Activated CD8-positive, alpha-beta T cell treated with anti-CD3 and anti-CD28 coated beads, Interleukin-2, amount 10 ng/mL, durations not matched to agents 7 days and 5 days (primary cell): Measurements from ENCODE around the gene LZIC. TPM values are rescaled to one million over a fixed set of nuclear protein-coding genes. Genes with fewer than 3 reads are reported as not detected.

Experiments used
- ATAC-seq: fragments of 150-1000 bp; cut with Tn5 transposase; one replicate; pipeline ENCODE4 v1.10.0; 2021; ENCODE audit warnings: moderate library complexity
- CTCF ChIA-PET: fragments of 350-600 bp; sonication (Branson Sonifier 250); formaldehyde crosslinking; loops from one replicate; lab custom pipeline; 2021; ENCODE audit warnings: antibody characterized with exemption; lab: Charles Lee
- POLR2A ChIA-PET: fragments of 350-600 bp; sonication (Branson Sonifier 250); formaldehyde crosslinking; loops from one replicate; lab custom pipeline; 2021; ENCODE audit warnings: antibody characterized with exemption; lab: Charles Lee
- DNase-seq: peaks from one replicate; pipeline ENCODE4 v3.0.0-alpha.2; 2020
- H3K27ac Mint-ChIP-seq: one replicate; pipeline ENCODE4 v1.8.0; 2021; ENCODE audit warnings: mild to moderate bottlenecking, mixed read lengths
- H3K27me3 Mint-ChIP-seq: one replicate; pipeline ENCODE4 v1.8.0; 2021; ENCODE audit warnings: low read depth, mixed read lengths
- H3K36me3 Mint-ChIP-seq: one replicate; pipeline ENCODE4 v1.8.0; 2021; ENCODE audit warnings: low read depth, mixed read lengths
- H3K4me1 Mint-ChIP-seq: one replicate; pipeline ENCODE4 v1.8.0; 2021; ENCODE audit warnings: low read depth, mixed read lengths
- H3K4me3 Mint-ChIP-seq: one replicate; pipeline ENCODE4 v1.8.0; 2021; ENCODE audit warnings: mild to moderate bottlenecking, mixed read lengths
- H3K9me3 Mint-ChIP-seq: one replicate; pipeline ENCODE4 v1.8.0; 2022; ENCODE audit warnings: mixed read lengths; ENCODE audit not compliant: insufficient read depth
- total RNA-seq, 2 experiments: library from RNA; stranded (reverse); gene quantifications; one replicate each; pipeline ENCODE4 v1.2.3, GENCODE V29; 2021

LZIC gene
- total RNA-seq, 2 experiments from 2014 or later = 34.7 to 36.3 TPM

GRCh38 chr1:9894115-9894514 lies 49.1 kb downstream of the LZIC start:
- Mint-ChIP-seq H3K36me3 (no peaks in the 10 kb centered on the region), H3K27me3 (no peaks in the 10 kb centered on the region), H3K9me3 (no peaks in the 10 kb centered on the region), H3K27ac (no peak overlapping the region), H3K4me1 (peaks cover 26% of the 10 kb centered on the region), H3K4me3 (no peak overlapping the region)
- DNase-seq (no peak), ATAC-seq (no peak)
- ChIA-PET POLR2A (no interaction called here), CTCF (interaction anchor here (0.8 to 2.0 kb wide), 7 partner anchors 10 to 110 kb away, joined by 3 to 7 read pairs (median 4); no protein-coding TSS in a partner anchor)

GRCh38 chr1:9892563-9893528 lies 50.3 kb downstream of the LZIC start:
- ChIA-PET CTCF (interaction anchor here (0.8 to 2.0 kb wide), 7 partner anchors 11 to 49 kb away, joined by 3 to 7 read pairs (median 3); no protein-coding TSS in a partner anchor), POLR2A (no interaction called here)
- no peaks in the 10 kb centered on the region for H3K9me3 Mint-ChIP-seq
- no peak overlapping the region for H3K27ac Mint-ChIP-seq
- DNase-seq (no peak), ATAC-seq (no peak)
- no peak overlapping the region for H3K4me3 Mint-ChIP-seq
- H3K36me3 Mint-ChIP-seq = no peaks in the 10 kb centered on the region
- no peaks in the 10 kb centered on the region for H3K27me3 Mint-ChIP-seq
- H3K4me1 Mint-ChIP-seq = peaks cover 26% of the 10 kb centered on the region

GRCh38 chr1:9891207-9891606 lies 52.0 kb downstream of the LZIC start:
- H3K27me3 Mint-ChIP-seq = no peaks in the 10 kb centered on the region
- no peaks in the 10 kb centered on the region for H3K9me3 Mint-ChIP-seq
- H3K27ac Mint-ChIP-seq = no peak overlapping the region
- DNase-seq (no peak), ATAC-seq (no peak)
- no peaks in the 10 kb centered on the region for H3K36me3 Mint-ChIP-seq
- peaks cover 26% of the 10 kb centered on the region for H3K4me1 Mint-ChIP-seq
- ChIA-PET CTCF (interaction anchor here (0.6 to 1.4 kb wide), 2 partner anchors 9 to 16 kb away, joined by 3 to 4 read pairs; no protein-coding TSS in a partner anchor), POLR2A (interaction anchor here (0.6 to 1.2 kb wide), 2 partner anchors 112 to 483 kb away, joined by 3 read pairs; no protein-coding TSS in a partner anchor)
- H3K4me3 Mint-ChIP-seq = no peak overlapping the region

GRCh38 chr1:9890224-9890731 lies 52.9 kb downstream of the LZIC start:
- DNase-seq (no peak), ATAC-seq (no peak)
- Mint-ChIP-seq H3K4me1 (peaks cover 26% of the 10 kb centered on the region), H3K9me3 (no peaks in the 10 kb centered on the region), H3K4me3 (no peak overlapping the region), H3K36me3 (no peaks in the 10 kb centered on the region), H3K27me3 (no peaks in the 10 kb centered on the region), H3K27ac (no peak overlapping the region)
- ChIA-PET CTCF (interaction anchor here (0.6 to 1.4 kb wide), 3 partner anchors 10 to 15 kb away, joined by 3 to 4 read pairs (median 4); no protein-coding TSS in a partner anchor), POLR2A (interaction anchor here (0.6 to 1.2 kb wide), 4 partner anchors 8 to 482 kb away, joined by 3 to 4 read pairs (median 3); no protein-coding TSS in a partner anchor)

GRCh38 chr1:9889411-9889810 lies 53.8 kb downstream of the LZIC start:
- ChIA-PET POLR2A (interaction anchor here (1.0 kb wide), 1 partner anchor 54 kb away, joined by 3 read pairs; the partner anchor contains the start of gene NMNAT1), CTCF (no interaction called here)

GRCh38 chr1:9888886-9889285 lies 54.3 kb downstream of the LZIC start:
- ATAC-seq (no peak), DNase-seq (no peak)
- H3K4me3 Mint-ChIP-seq = no peak overlapping the region
- no peaks in the 10 kb centered on the region for H3K36me3 Mint-ChIP-seq
- peaks cover 29% of the 10 kb centered on the region for H3K4me1 Mint-ChIP-seq
- ChIA-PET CTCF (no interaction called here), POLR2A (interaction anchor here (1.0 kb wide), 2 partner anchors 55 to 172 kb away, joined by 3 to 4 read pairs; partner anchors contain the start of gene NMNAT1)
- H3K9me3 Mint-ChIP-seq = no peaks in the 10 kb centered on the region
- H3K27me3 Mint-ChIP-seq = no peaks in the 10 kb centered on the region
- H3K27ac Mint-ChIP-seq = no peak overlapping the region

More at GRCh38 chr1:9889411-9889810, 53.8 kb downstream of the LZIC start:
- Mint-ChIP-seq H3K9me3 (no peaks in the 10 kb centered on the region), H3K27ac (no peak overlapping the region), H3K4me1 (peaks cover 28% of the 10 kb centered on the region), H3K4me3 (no peak overlapping the region), H3K36me3 (no peaks in the 10 kb centered on the region), H3K27me3 (no peaks in the 10 kb centered on the region)
- ATAC-seq (no peak), DNase-seq (no peak)

- Mint-ChIP-seq H3K27ac (no peak overlapping the region), H3K27me3 (no peaks in the 10 kb centered on the region), H3K9me3 (no peaks in the 10 kb centered on the region), H3K36me3 (no peaks in the 10 kb centered on the region), H3K4me1 (peaks cover 33% of the 10 kb centered on the region), H3K4me3 (no peak overlapping the region)
- ChIA-PET CTCF (interaction anchor here (0.7 to 1.1 kb wide), 2 partner anchors 63 to 103 kb away, joined by 3 to 5 read pairs; no protein-coding TSS in a partner anchor), POLR2A (no interaction called here)
- no peak for DNase-seq
- no peak for ATAC-seq
Measured at GRCh38 chr1:9887070-9887469, 56.1 kb downstream of the LZIC start.

GRCh38 chr1:9886092-9886742 lies 57.0 kb downstream of the LZIC start:
- POLR2A ChIA-PET = no interaction called here

GRCh38 chr1:9884805-9885204 lies 58.4 kb downstream of the LZIC start:
- no peaks in the 10 kb centered on the region for H3K9me3 Mint-ChIP-seq
- no peaks in the 10 kb centered on the region for H3K36me3 Mint-ChIP-seq
- H3K4me1 Mint-ChIP-seq = peaks cover 43% of the 10 kb centered on the region
- ChIA-PET POLR2A (interaction anchor here (0.6 kb wide), 1 partner anchor 19 kb away, joined by 3 read pairs; no protein-coding TSS in a partner anchor), CTCF (no interaction called here)
- H3K27me3 Mint-ChIP-seq = no peaks in the 10 kb centered on the region
- ATAC-seq (no peak), DNase-seq (no peak)
- peak overlapping the region; percentile 30 for H3K27ac Mint-ChIP-seq
- no peak overlapping the region for H3K4me3 Mint-ChIP-seq

More at GRCh38 chr1:9886092-9886742, 57.0 kb downstream of the LZIC start:
- Mint-ChIP-seq H3K36me3 (no peaks in the 10 kb centered on the region), H3K27ac (no peak overlapping the region), H3K4me1 (peaks cover 41% of the 10 kb centered on the region), H3K4me3 (no peak overlapping the region), H3K27me3 (no peaks in the 10 kb centered on the region), H3K9me3 (no peaks in the 10 kb centered on the region)
- CTCF ChIA-PET = interaction anchor here (0.7 kb wide), 1 partner anchor 102 kb away, joined by 3 read pairs; no protein-coding TSS in a partner anchor
- DNase-seq = no peak
- no peak for ATAC-seq

GRCh38 chr1:9883585-9884449 lies 59.4 kb downstream of the LZIC start:
- no peak overlapping the region for H3K4me3 Mint-ChIP-seq
- peak overlapping the region; percentile 91 for H3K27ac Mint-ChIP-seq
- POLR2A ChIA-PET = interaction anchor here (0.6 to 2.1 kb wide), 3 partner anchors 20 to 60 kb away, joined by 3 to 6 read pairs (median 3); partner anchors contain the start of genes LZIC and NMNAT1

More at GRCh38 chr1:9883585-9884449, 59.4 kb downstream of the LZIC start:
- DNase-seq (no peak), ATAC-seq (no peak)
- CTCF ChIA-PET = interaction anchor here (1.2 to 1.6 kb wide), 2 partner anchors 9 to 58 kb away, joined by 4 read pairs; no protein-coding TSS in a partner anchor
- Mint-ChIP-seq H3K4me1 (peaks cover 37% of the 10 kb centered on the region), H3K36me3 (no peaks in the 10 kb centered on the region), H3K27me3 (no peaks in the 10 kb centered on the region), H3K9me3 (no peaks in the 10 kb centered on the region)
